Body of pancreas (tissue), 4 donors: ENCODE data around the gene MRTFA.

Experiments used
- CTCF ChIP-seq, 7 experiments: fragments of 450-650 bp in 4 of 7; fragments of 200-600 bp in 3 of 7; sonication (generic) in 3 of 7; IDR thresholded peaks; one replicate each; pipeline ENCODE4 v1.5.1; 2016 to 2019; ENCODE audit warnings: antibody characterized with exemption in 7 of 7
- POLR2A ChIP-seq, 3 donors: fragments of 450-650 bp; IDR thresholded peaks; one replicate each; pipeline ENCODE4 v1.6.1; 2016; ENCODE audit warnings: antibody characterized with exemption in 3 of 3, mild to moderate bottlenecking in 2 of 3

GRCh38 chr22:40567106-40567505 is 69.4 kb downstream of the MRTFA start:
- TF ChIP-seq CTCF (IDR thresholded peaks at IDR 0.05) (no peak), POLR2A (IDR thresholded peaks at IDR 0.05) (no peak)
